Adipocyte (in vitro differentiated cells): ENCODE data around the gene PTTG2.

Experiments
- DNase-seq: peaks from one replicate; pipeline ENCODE4 v3.0.0-alpha.2; 2015; ENCODE audit warnings: low read depth
- H3K27me3 ChIP-seq: replicated peaks from 2 replicates; pipeline ENCODE4 v1.7.0; 2013; ENCODE audit warnings: mild to moderate bottlenecking, low read length, moderate library complexity; ENCODE audit not compliant: control insufficient read depth, insufficient read depth
- H3K36me3 ChIP-seq: 2 replicates; pipeline ENCODE4 v1.7.0; 2013; ENCODE audit warnings: low read length, mild to moderate bottlenecking, moderate library complexity; ENCODE audit not compliant: control insufficient read depth, insufficient read depth, severe bottlenecking
- H3K4me1 ChIP-seq: 2 replicates; pipeline ENCODE4 v1.7.0; 2013; ENCODE audit warnings: mild to moderate bottlenecking, low read length, moderate library complexity; ENCODE audit not compliant: control insufficient read depth, insufficient read depth
- H3K4me3 ChIP-seq: 2 replicates; pipeline ENCODE4 v1.7.0; 2013; ENCODE audit warnings: mild to moderate bottlenecking, low read length, moderate library complexity
- H3K9ac ChIP-seq: 2 replicates; pipeline ENCODE4 v1.7.0; 2013; ENCODE audit warnings: mild to moderate bottlenecking, low read length, moderate library complexity
- H3K9me3 ChIP-seq: 2 replicates; pipeline ENCODE4 v1.7.0; 2013; ENCODE audit warnings: mild to moderate bottlenecking, low read length, moderate library complexity; ENCODE audit not compliant: control insufficient read depth

PTTG2 gene

GRCh38 chr4:37989398-37990260, 29.4 kb downstream of the PTTG2 start:
- no peaks in the 10 kb centered on the region for H3K4me1 ChIP-seq
- H3K9ac ChIP-seq = no peak overlapping the region
- H3K9me3 ChIP-seq = no peaks in the 10 kb centered on the region
- no peaks in the 10 kb centered on the region for H3K36me3 ChIP-seq
- H3K4me3 ChIP-seq = no peak overlapping the region
- no peak for DNase-seq
- H3K27me3 ChIP-seq = no peaks in the 10 kb centered on the region

- no peak for DNase-seq
- H3K27me3 ChIP-seq = no peaks in the 10 kb centered on the region
- H3K4me1 ChIP-seq = no peaks in the 10 kb centered on the region
- no peaks in the 10 kb centered on the region for H3K9me3 ChIP-seq
- no peaks in the 10 kb centered on the region for H3K36me3 ChIP-seq
- H3K9ac ChIP-seq = no peak overlapping the region
- H3K4me3 ChIP-seq = no peak overlapping the region
Measured at GRCh38 chr4:37990731-37991245, 30.6 kb downstream of the PTTG2 start.

DNA sequence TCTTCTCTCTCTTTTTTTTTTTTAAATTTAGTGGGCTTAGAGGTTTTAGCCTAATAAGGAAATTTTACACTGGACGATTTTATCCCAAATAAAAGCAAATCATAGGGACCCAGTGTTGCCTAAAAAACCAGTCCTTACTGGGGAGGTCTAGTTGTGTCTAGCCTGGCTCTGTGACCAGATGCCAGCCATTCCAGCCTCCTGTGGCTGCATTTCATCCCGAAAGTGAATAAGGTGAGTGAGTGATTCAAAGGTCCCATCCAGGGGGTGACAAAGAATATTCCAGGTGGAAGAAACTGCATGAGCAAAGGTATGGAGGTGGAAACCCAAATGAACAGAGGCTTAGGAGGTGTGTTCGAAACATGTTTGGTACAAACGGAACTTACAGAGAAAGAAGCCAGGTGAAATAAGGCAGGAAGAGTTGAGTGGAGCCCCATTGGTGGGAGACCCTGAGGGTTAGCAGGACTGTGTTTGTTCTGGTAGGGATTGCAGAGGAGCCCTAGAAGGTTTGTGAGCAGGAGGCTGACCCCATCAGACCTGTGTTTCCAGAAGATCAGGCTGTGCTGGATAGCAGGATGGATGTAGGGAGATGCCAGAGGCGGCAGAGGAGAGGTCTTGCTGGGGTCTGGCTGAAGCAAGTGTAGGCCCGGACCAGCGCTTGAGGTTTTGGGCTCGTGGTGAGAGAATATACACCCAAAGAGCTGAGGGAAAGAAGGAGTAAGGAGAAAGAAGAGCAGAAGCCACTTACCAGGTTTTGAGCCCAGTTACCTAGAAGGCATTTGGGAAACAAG, 31.6 kb downstream of the PTTG2 start:
- Histone ChIP-seq H3K4me3 (no peak overlapping the region), H3K27me3 (no peaks in the 10 kb centered on the region), H3K4me1 (no peaks in the 10 kb centered on the region), H3K9ac (no peak overlapping the region), H3K36me3 (no peaks in the 10 kb centered on the region), H3K9me3 (no peaks in the 10 kb centered on the region)
- DNase-seq = no peak

DNA sequence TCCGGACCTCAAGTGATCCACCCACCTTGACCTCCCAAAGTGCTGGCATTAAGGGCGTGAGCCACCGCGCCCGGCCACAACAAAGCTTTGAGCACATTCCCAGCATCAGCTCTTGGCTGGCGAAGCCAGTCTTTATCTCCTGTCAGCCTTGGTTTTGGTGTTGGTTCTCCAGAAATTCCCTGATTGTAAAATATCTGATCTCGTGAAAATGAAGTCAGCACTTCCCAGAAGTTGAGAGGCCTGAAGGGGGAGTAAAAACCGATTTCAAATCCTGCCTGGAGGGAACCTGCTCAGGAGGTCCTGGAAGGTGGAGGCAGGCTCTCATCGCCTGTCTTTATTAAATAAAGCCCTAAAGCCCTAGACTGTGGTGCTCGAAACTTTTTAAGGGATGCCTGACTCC, 33.6 kb downstream of the PTTG2 start:
- Histone ChIP-seq H3K9ac (no peak overlapping the region), H3K36me3 (no peaks in the 10 kb centered on the region), H3K9me3 (no peaks in the 10 kb centered on the region), H3K27me3 (no peaks in the 10 kb centered on the region), H3K4me1 (no peaks in the 10 kb centered on the region), H3K4me3 (no peak overlapping the region)
- no peak for DNase-seq

- H3K36me3 ChIP-seq = no peaks in the 10 kb centered on the region
- H3K9me3 ChIP-seq = no peaks in the 10 kb centered on the region
- H3K27me3 ChIP-seq = no peaks in the 10 kb centered on the region
- no peak for DNase-seq
- no peaks in the 10 kb centered on the region for H3K4me1 ChIP-seq
- no peak overlapping the region for H3K4me3 ChIP-seq
- no peak overlapping the region for H3K9ac ChIP-seq
Measured at GRCh38 chr4:37994569-37994968, 34.4 kb downstream of the PTTG2 start.

DNA sequence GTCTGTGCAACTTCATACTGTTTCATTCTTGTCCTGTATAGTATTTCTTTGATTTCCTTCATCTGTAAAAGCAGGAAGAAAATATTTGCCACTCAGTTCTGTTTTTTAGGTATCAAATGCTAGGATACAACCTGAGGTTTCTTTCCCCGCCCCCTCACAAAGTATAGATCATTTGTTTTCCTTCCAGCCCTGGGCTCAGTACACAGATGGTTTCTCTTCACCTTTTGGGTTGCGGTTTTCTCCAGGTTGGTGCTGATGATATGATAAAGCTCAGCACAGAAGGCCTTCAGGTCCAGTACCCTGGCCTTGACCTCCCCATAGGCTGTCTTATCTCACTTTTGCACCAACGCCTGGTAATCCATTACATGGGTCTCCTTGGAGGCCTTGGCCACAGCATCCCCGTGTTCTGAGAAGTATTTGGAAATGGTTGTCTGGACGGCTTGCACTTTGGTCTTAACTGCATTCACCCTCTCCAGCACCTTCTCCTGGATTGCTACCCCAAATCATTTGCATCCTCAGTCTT, 35.2 kb downstream of the PTTG2 start:
- H3K27me3 ChIP-seq = no peaks in the 10 kb centered on the region
- no peak overlapping the region for H3K9ac ChIP-seq
- DNase-seq = no peak
- H3K9me3 ChIP-seq = no peaks in the 10 kb centered on the region
- no peak overlapping the region for H3K4me3 ChIP-seq
- no peaks in the 10 kb centered on the region for H3K36me3 ChIP-seq
- no peaks in the 10 kb centered on the region for H3K4me1 ChIP-seq

DNA sequence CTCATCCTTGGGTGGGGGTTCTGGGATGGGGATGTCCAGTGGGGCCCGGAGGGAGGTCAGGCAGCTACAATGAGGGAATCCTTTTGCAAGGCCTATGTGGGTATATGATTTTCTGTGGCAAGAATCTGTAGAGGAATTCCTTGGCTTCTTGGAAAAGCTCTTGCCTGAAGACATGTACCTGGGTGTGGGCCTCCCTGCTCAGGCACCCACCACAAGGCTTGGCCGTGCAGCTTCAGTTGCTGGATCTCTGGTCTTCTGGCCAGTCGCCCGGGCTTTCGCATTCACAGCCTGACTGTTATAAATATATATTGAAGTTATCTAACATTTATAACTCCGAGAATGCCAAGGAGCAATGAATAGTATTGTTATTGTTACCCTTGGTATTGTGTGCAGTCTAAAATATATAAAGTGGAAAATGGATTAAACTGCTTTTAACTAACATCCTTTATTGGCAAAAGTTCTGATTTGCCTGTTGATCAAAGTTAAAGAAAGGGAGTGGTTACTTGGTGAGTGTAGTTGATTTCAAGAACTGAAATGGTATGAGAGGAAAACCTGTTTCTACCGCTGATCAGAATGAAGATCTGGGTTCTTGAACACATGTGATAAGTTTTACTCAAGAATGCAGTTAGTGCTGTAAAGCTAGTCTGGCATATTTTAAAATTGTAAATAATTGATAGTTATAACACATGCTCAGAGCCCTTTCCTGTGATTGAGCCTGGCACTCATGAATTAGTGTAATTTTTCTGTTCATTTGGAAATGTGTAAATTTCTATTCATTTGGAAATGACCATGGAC, 36.0 kb downstream of the PTTG2 start:
- Histone ChIP-seq H3K36me3 (no peaks in the 10 kb centered on the region), H3K4me1 (no peaks in the 10 kb centered on the region), H3K27me3 (no peaks in the 10 kb centered on the region), H3K4me3 (no peak overlapping the region), H3K9ac (no peak overlapping the region), H3K9me3 (no peaks in the 10 kb centered on the region)
- DNase-seq = no peak

GRCh38 chr4:37998226-37998625, 38.0 kb downstream of the PTTG2 start:
- H3K4me1 ChIP-seq = no peaks in the 10 kb centered on the region
- no peaks in the 10 kb centered on the region for H3K36me3 ChIP-seq
- H3K9ac ChIP-seq = no peak overlapping the region
- H3K27me3 ChIP-seq = no peaks in the 10 kb centered on the region
- no peak for DNase-seq
- H3K4me3 ChIP-seq = no peak overlapping the region
- no peaks in the 10 kb centered on the region for H3K9me3 ChIP-seq

- Histone ChIP-seq H3K9me3 (no peaks in the 10 kb centered on the region), H3K9ac (no peak overlapping the region), H3K36me3 (no peaks in the 10 kb centered on the region), H3K4me1 (no peaks in the 10 kb centered on the region), H3K27me3 (no peaks in the 10 kb centered on the region), H3K4me3 (no peak overlapping the region)
- no peak for DNase-seq
Measured at GRCh38 chr4:37999000-37999716, 39.0 kb downstream of the PTTG2 start.

DNA sequence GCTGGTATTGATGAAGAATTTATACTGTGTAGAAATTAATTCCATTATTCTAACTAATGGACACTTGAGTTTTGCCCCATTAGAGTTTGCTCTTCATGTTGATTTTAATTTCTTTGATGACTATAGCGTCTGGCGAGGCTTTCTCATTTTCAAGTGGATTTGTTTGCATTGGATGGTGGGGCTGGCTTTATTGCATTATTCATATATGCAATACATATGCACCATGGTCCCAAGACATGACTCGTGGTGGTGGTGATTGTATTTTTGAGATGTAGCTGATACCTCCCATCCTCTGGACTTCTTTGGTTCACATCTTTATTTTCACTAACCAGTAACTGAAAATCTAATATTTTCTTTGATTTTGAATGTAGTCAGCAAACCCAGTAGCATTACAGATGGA, 39.8 kb downstream of the PTTG2 start:
- no peak for DNase-seq
- Histone ChIP-seq H3K36me3 (no peaks in the 10 kb centered on the region), H3K9me3 (no peaks in the 10 kb centered on the region), H3K4me1 (no peaks in the 10 kb centered on the region), H3K4me3 (no peak overlapping the region), H3K9ac (no peak overlapping the region), H3K27me3 (no peaks in the 10 kb centered on the region)
